Measurements from ENCODE around the gene DHRS7B. TPM values are rescaled to one million over a fixed set of nuclear protein-coding genes. Genes with fewer than 3 reads are reported as not detected.
"Not testable (repeated sequence)": the region's sequence is repeated elsewhere in the genome, so short reads cannot be mapped to it uniquely, and the experiment has no call there.

Gene DHRS7B
- total RNA-seq, 1 donor from 2014 or later, result 24.7 TPM

DNA sequence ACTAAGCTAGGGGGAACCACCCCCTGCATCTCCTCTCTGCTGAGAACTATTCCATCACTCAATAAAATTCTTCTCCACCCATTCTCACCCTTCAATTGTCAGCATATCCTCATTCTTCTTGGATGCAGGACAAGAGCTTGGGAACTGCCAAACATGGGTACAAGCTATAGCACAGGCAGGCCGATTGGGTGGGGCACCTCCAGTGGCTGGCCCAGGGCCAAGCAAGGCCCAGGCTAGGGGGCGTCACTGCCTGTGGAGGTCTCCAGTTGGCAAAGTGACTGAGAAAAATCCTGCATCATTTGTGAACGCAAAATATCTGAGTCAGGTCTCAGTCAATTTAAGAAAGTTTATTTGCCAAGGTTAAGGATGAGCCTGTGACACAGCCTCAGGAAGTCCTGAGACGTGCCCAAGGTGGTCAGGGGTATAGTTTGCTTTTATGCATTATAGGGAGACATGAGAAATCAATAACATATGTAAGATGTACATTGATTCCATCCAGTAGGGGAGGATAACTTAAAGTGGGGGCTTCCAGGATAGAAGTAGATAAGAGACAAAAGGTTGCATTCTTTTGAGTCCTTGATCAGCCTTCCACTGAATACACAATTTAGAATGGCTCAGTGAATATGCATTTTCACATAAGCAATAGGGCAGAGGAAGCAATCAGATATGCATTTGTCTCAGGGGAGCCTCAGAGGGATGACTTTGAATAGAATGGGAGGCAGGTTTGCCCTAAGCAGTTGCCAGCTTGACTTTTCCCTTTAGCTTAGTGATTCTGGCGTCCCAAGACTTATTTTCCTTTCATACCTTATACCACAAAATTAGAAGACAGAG, 21.5 kb upstream of the DHRS7B start:
- DNase-seq (ENCODE audit: low read depth), result no peak
- H3K27me3 ChIP-seq (ENCODE audit: control insufficient read depth, insufficient read depth, low read length), result no peaks in the 10 kb centered on the region
- no peak overlapping the region for H3K4me3 ChIP-seq (ENCODE audit: low read depth, low read length)
- H3K36me3 ChIP-seq (ENCODE audit: control insufficient read depth, insufficient read depth, low read length), result no peaks in the 10 kb centered on the region
- no peak for FAIRE-seq
- TF ChIP-seq CTCF (IDR thresholded peaks at IDR 0.05; ENCODE audit: insufficient read depth, low read length, severe bottlenecking), result no peak

DNA sequence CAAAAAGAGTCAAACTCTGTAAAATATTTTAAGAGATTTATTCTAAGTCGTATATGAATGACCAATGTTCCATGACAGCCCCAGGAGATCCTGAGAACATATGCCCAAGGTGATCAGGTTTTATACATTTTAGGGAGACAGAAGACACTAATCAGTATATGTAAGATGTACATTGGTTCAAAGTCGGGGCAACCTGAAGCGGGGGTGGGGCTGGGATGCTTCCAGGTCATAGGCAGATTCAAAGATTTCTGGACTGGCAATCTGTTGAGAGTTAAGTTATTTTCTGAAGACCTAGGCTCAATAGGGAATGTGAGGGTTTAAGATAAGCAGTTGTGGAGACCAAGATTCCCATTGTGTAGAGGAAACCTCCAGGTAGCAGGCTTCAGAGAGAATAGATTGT, 20.4 kb upstream of the DHRS7B start:
- no peaks in the 10 kb centered on the region for H3K36me3 ChIP-seq (ENCODE audit: control insufficient read depth, insufficient read depth, low read length)
- no peak overlapping the region for H3K4me3 ChIP-seq (ENCODE audit: low read depth, low read length)
- no peak for TF ChIP-seq CTCF (IDR thresholded peaks at IDR 0.05; ENCODE audit: insufficient read depth, low read length, severe bottlenecking)
- FAIRE-seq (no peak), DNase-seq (ENCODE audit: low read depth) (no peak)
- H3K27me3 ChIP-seq (ENCODE audit: control insufficient read depth, insufficient read depth, low read length), result no peaks in the 10 kb centered on the region

GRCh38 chr17:21107067-21107650, 19.6 kb upstream of the DHRS7B start:
- H3K36me3 ChIP-seq (ENCODE audit: control insufficient read depth, insufficient read depth, low read length); FAIRE-seq; H3K27me3 ChIP-seq (ENCODE audit: control insufficient read depth, insufficient read depth, low read length); DNase-seq (ENCODE audit: low read depth); H3K4me3 ChIP-seq (ENCODE audit: low read depth, low read length): not testable (repeated sequence)

DNA sequence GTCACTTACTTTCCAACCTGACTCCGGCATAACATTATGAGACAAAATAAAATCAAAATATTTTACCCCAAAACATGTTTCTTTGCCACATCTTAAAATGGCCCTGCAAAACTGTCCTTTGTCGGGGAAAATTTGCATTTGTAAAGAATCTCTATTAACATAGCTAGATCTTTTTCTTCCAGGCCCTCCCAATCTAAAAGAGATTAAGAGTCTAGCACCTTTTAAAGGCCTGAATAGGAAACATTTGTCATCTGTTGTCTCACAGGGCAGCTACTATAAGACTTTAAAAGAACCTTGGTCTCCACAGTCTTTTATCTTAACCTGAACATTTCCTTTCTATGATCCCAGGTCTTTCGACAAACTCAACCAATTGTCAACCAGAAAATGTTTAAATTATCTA, 18.1 kb upstream of the DHRS7B start:
- no peaks in the 10 kb centered on the region for H3K36me3 ChIP-seq (ENCODE audit: control insufficient read depth, insufficient read depth, low read length)
- no peak overlapping the region for H3K4me3 ChIP-seq (ENCODE audit: low read depth, low read length)
- DNase-seq (ENCODE audit: low read depth), result no peak
- H3K27me3 ChIP-seq (ENCODE audit: control insufficient read depth, insufficient read depth, low read length), result no peaks in the 10 kb centered on the region
- FAIRE-seq, result no peak
- TF ChIP-seq CTCF (IDR thresholded peaks at IDR 0.05; ENCODE audit: insufficient read depth, low read length, severe bottlenecking), result no peak

DNA sequence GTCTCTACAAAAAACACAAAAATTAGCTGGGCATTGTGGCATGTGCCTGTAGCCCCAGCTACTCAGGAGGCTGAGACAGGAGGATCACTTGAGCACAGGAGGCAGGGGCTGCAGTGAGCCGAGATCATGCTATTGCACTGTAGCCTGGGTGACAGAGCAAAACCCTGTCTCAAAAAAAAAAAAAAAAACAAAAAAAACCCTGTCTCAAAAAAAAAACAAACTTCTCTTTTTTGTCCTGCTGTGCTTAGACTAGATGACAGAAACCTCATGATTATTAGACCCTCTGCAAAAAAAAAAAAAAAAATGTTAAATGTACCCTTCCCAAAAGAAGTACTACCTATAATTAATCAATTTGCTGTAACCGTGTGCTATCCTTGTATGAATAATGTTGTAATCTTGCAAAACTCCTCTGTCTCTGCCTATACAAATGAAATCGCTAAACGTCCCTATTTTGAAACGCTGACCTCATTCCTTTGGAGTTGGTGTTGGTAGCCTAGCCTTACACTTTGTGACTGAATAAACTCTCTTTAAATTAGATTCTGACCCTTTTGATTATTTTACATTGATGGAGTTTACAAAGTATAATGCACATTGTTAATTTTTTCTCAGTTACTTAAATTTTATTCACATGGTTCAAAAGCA, 13.6 kb upstream of the DHRS7B start:
- H3K27me3 ChIP-seq (ENCODE audit: control insufficient read depth, insufficient read depth, low read length), result no peaks in the 10 kb centered on the region
- no peak for FAIRE-seq
- DNase-seq (ENCODE audit: low read depth), result no peak
- no peaks in the 10 kb centered on the region for H3K36me3 ChIP-seq (ENCODE audit: control insufficient read depth, insufficient read depth, low read length)
- H3K4me3 ChIP-seq (ENCODE audit: low read depth, low read length), result no peak overlapping the region
- no peak for TF ChIP-seq CTCF (IDR thresholded peaks at IDR 0.05; ENCODE audit: insufficient read depth, low read length, severe bottlenecking)

DNA sequence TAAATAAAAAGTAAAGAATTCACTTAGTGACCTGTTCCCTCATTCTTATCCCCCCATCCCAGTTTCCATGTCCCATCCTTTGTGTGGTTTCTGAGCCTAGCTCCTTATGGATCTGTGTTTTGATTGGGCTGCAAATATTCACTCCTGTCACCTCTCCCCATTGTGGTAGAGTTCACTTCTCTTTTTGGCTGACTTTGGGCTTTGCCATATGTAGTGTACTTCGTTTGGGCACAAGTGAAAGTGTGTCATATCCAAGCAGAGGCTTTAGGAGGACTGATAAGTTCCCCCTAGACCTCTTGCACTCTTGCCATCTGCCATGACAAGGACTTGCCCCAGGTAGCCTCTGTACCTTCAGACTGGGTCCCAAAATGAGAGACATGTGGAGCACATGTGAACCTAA, 13.0 kb upstream of the DHRS7B start:
- FAIRE-seq, result no peak
- no peaks in the 10 kb centered on the region for H3K36me3 ChIP-seq (ENCODE audit: control insufficient read depth, insufficient read depth, low read length)
- TF ChIP-seq CTCF (IDR thresholded peaks at IDR 0.05; ENCODE audit: insufficient read depth, low read length, severe bottlenecking), result no peak
- no peaks in the 10 kb centered on the region for H3K27me3 ChIP-seq (ENCODE audit: control insufficient read depth, insufficient read depth, low read length)
- H3K4me3 ChIP-seq (ENCODE audit: low read depth, low read length), result no peak overlapping the region
- DNase-seq (ENCODE audit: low read depth), result no peak

DNA sequence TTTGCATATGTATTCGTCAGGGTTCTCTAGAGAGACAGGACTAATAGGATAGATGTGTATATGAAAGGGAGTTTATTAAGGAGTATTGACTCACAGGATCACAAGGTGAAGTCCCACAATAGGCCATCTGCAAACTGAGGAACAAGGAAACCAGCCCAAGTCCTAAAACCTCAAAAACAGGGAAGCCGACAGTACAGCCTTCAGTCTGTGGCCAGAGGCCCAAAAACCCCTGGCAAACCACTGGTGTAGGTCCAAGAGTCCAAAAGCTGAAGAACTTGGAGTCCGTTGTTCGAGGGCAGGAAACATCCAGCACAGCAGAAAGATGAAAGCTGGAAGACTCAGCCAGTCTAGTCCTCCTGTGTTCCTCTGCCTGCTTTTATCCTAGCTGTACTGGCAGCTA, 12.0 kb upstream of the DHRS7B start:
- H3K36me3 ChIP-seq (ENCODE audit: control insufficient read depth, insufficient read depth, low read length); FAIRE-seq; H3K4me3 ChIP-seq (ENCODE audit: low read depth, low read length); H3K27me3 ChIP-seq (ENCODE audit: control insufficient read depth, insufficient read depth, low read length); DNase-seq (ENCODE audit: low read depth): not testable (repeated sequence)
